ENCODE results near the gene ARSB. TPM values are rescaled to one million over a fixed set of nuclear protein-coding genes. Genes with fewer than 3 reads are reported as not detected.

ARSB gene
- total RNA-seq, 1 donor from 2014 or later, result 21.6 TPM

DNA sequence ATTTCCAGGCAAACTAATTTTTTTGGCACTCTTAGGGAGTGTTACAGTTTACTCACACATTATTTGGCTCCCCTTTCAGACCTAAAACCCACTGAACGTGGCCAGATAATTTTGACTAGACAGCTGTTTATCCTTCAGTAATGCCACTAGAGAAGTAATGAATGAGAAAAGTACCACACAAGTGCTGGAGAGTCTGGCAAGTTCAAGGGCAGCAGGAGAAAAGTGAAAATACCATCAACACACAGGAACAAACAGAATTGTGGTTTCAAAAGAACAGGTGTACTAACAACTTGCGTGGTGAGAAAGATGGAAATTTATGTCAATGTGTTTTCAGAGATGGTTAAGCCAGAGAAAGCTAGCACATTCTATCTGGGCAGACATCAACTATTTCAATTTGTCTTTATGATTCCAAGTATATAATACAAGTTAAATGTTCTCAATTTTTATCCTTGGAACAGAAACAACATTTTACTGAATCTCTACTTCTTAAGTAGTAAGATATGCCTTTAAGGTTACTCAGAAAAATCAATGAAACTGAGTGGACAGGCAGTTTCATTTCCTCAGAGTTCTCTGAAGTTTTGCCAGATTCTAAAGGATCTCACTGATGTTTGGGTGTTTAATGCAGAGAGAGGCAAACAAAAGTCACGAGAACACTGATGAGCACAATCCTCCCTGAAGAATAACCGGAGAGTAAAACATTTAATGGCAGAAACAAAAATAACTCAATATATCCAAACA, 91.0 kb downstream of the ARSB start:
- ATAC-seq (no peak), DNase-seq (no peak)
- Histone ChIP-seq H3K9me3 (no peaks in the 10 kb centered on the region), H3K27ac (no peak overlapping the region), H3K36me3 (no peaks in the 10 kb centered on the region), H3K27me3 (ENCODE audit: low read depth) (no peaks in the 10 kb centered on the region), H3K4me1 (peaks cover 10% of the 10 kb centered on the region), H3K4me3 (no peak overlapping the region)
- no peak for TF ChIP-seq CTCF (IDR thresholded peaks at IDR 0.05)
- intact Hi-C loops (cut with DNase I), result no loop called here

DNA sequence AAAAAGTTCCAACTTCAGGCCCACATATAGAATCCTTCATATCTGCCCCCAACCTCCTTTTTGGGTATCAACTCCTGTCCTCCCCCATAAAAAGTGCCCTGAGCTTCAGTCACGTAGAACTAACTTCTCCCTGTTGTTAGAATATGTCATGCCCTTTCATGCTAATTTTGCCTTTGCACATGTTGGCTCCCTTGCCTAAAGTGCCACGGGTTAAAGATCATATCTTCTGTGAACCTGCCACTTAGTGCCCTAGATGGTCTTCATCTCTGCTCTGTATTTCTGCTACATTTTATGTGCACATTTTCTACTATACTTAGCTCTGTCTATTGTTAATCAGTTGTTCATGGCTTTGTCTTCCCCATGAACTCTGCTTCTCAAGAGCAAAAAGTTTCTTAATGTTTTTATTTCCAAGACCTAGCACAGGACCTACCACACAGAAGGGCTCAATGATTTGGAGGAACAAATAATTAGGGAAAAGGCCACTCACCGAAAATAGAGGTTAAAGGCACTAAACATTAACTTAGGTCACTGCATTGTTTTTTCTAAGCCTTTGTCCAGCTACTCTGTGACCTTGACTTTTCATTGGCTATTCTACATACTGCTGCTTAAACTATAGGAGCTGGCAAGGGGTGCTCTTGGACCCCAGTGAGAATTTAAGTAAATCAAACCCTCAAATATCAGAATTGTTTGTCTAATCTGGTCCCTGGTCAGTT, 94.3 kb downstream of the ARSB start:
- H3K4me1 ChIP-seq, result peaks cover 7% of the 10 kb centered on the region
- intact Hi-C loops (cut with DNase I), result no loop called here
- no peak overlapping the region for H3K27ac ChIP-seq
- H3K27me3 ChIP-seq (ENCODE audit: low read depth), result no peaks in the 10 kb centered on the region
- no peak for ATAC-seq
- no peaks in the 10 kb centered on the region for H3K9me3 ChIP-seq
- TF ChIP-seq CTCF (IDR thresholded peaks at IDR 0.05), result no peak
- no peaks in the 10 kb centered on the region for H3K36me3 ChIP-seq
- DNase-seq, result no peak
- no peak overlapping the region for H3K4me3 ChIP-seq

GRCh38 chr5:78889369-78890140, 95.6 kb downstream of the ARSB start:
- no peaks in the 10 kb centered on the region for H3K36me3 ChIP-seq
- DNase-seq (no peak), ATAC-seq (no peak)
- H3K4me1 ChIP-seq, result no peaks in the 10 kb centered on the region
- H3K27ac ChIP-seq, result no peak overlapping the region
- TF ChIP-seq CTCF (IDR thresholded peaks at IDR 0.05), result no peak
- H3K9me3 ChIP-seq, result no peaks in the 10 kb centered on the region
- intact Hi-C loops (cut with DNase I), result no loop called here
- H3K4me3 ChIP-seq, result no peak overlapping the region
- H3K27me3 ChIP-seq (ENCODE audit: low read depth), result no peaks in the 10 kb centered on the region

GRCh38 chr5:78888580-78889368, 96.3 kb downstream of the ARSB start:
- intact Hi-C loops (cut with DNase I), result no loop called here
- Histone ChIP-seq H3K9me3 (no peaks in the 10 kb centered on the region), H3K4me3 (no peak overlapping the region), H3K27me3 (ENCODE audit: low read depth) (no peaks in the 10 kb centered on the region), H3K4me1 (no peaks in the 10 kb centered on the region), H3K27ac (no peak overlapping the region), H3K36me3 (no peaks in the 10 kb centered on the region)
- no peak for ATAC-seq
- peak; percentile 45 for DNase-seq
- TF ChIP-seq CTCF (IDR thresholded peaks at IDR 0.05), result no peak
